DOHH2 (cell line): Measurements from ENCODE around the gene FAM124A.

Experiments
- H3F3A ChIP-seq: fragments of 200-600 bp; sonication (generic), shearing (Covaris generic); 2 replicates; pipeline ENCODE4 v1.6.0; 2016; ENCODE audit warnings: antibody characterized with exemption, mild to moderate bottlenecking; ENCODE audit not compliant: control insufficient read depth, insufficient read depth
- H3K27ac ChIP-seq: fragments of 200-600 bp; sonication (generic); 2 replicates; pipeline ENCODE4 v1.5.1; 2014; ENCODE audit warnings: low read depth, mild to moderate bottlenecking, low read length, moderate library complexity
- H3K27me3 ChIP-seq: fragments of 200-600 bp; sonication (generic); 2 replicates; pipeline ENCODE4 v1.6.1; 2014; ENCODE audit warnings: mild to moderate bottlenecking, low read length, mixed read lengths; ENCODE audit not compliant: control insufficient read depth
- H3K36me3 ChIP-seq: fragments of 200-600 bp; sonication (generic); 2 replicates; pipeline ENCODE4 v1.6.1; 2014; ENCODE audit warnings: mild to moderate bottlenecking, low read length, moderate library complexity, mixed read lengths; ENCODE audit not compliant: control insufficient read depth
- H3K4me1 ChIP-seq: fragments of 200-600 bp; sonication (generic); 2 replicates; pipeline ENCODE4 v1.6.1; 2014; ENCODE audit warnings: mild to moderate bottlenecking, low read length, mixed read lengths; ENCODE audit not compliant: control insufficient read depth
- H3K4me2 ChIP-seq: fragments of 200-600 bp; sonication (generic); 2 replicates; pipeline ENCODE4 v1.6.0; 2014; ENCODE audit warnings: mild to moderate bottlenecking, low read length, moderate library complexity
- H3K4me3 ChIP-seq: fragments of 200-600 bp; sonication (generic); 2 replicates; pipeline ENCODE4 v1.5.1; 2014; ENCODE audit warnings: mild to moderate bottlenecking, low read length, mixed read lengths
- H3K79me2 ChIP-seq: fragments of 200-600 bp; sonication (generic); 2 replicates; pipeline ENCODE4 v1.6.1; 2014; ENCODE audit warnings: mild to moderate bottlenecking, low read length, mixed read lengths; ENCODE audit not compliant: control insufficient read depth
- H3K9me2 ChIP-seq: fragments of 200-600 bp; sonication (generic); replicated peaks from 2 replicates; pipeline ENCODE4 v1.6.1; 2014; ENCODE audit warnings: mild to moderate bottlenecking, low read length, mixed read lengths; ENCODE audit not compliant: control insufficient read depth
- H3K9me3 ChIP-seq: fragments of 200-600 bp; sonication (generic); 2 replicates; pipeline ENCODE4 v1.6.1; 2014; ENCODE audit warnings: antibody characterized with exemption, low read length, mixed read lengths; ENCODE audit not compliant: control insufficient read depth, insufficient read depth
- H4K20me1 ChIP-seq: fragments of 200-600 bp; sonication (generic); 2 replicates; pipeline ENCODE4 v1.6.0; 2014; ENCODE audit warnings: low read depth, mild to moderate bottlenecking, antibody characterized with exemption, low read length, moderate library complexity; ENCODE audit not compliant: control insufficient read depth, insufficient read depth
- EZH2phosphoT487 ChIP-seq: fragments of 200-600 bp; sonication (generic); IDR thresholded peaks from 2 replicates; pipeline ENCODE4 v1.6.1; 2017; ENCODE audit warnings: borderline replicate concordance, mild to moderate bottlenecking, antibody characterized with exemption, low read length, moderate library complexity, mixed read lengths
- TF ChIP-seq, protein P1 (sequence below): fragments of 200-600 bp; sonication (generic); IDR thresholded peaks from one replicate; pipeline ENCODE4 v1.5.1; 2014; ENCODE audit warnings: antibody characterized with exemption, mild to moderate bottlenecking, low read depth, low read length; ENCODE audit not compliant: poor library complexity, severe bottlenecking

The FAM124A gene

DNA sequence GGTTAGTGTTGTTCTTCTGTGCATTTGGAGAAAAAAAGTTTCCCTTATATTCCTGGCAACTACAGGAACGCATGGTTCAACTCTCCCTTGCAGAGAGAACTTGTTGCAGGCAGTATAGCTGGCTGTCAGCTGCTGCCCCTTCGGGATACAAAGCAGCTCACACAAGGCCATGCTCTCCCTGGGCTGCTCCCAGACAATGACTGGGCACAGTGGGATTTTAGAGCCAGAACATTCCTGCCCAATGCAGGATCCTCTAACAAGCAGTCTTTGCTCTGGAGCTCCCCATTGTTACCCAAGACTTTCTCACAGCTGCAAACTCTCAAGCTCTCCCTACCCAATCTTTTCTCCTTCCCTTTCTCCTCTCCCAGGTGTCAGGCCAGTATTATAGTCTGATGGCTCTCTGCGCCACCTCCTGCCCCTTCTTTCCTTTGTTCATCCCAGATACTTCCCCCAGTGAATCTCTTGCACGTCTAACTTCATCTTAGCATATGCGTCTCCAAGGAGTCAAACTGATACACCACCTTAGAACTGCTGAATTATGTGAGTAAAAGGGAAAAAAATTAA, 89.8 kb downstream of the FAM124A start:
- Histone ChIP-seq H3K27ac (no peak overlapping the region), H3K4me2 (no peak overlapping the region), H3K36me3 (no peaks in the 10 kb centered on the region), H3K27me3 (peaks cover 16% of the 10 kb centered on the region), H4K20me1 (no peaks in the 10 kb centered on the region), H3K79me2 (no peaks in the 10 kb centered on the region), H3K4me1 (no peaks in the 10 kb centered on the region), H3K4me3 (no peak overlapping the region), H3K9me3 (no peaks in the 10 kb centered on the region), H3K9me2 (no peaks in the 10 kb centered on the region), H3F3A (no peaks in the 10 kb centered on the region)
- TF ChIP-seq, protein P1, sequence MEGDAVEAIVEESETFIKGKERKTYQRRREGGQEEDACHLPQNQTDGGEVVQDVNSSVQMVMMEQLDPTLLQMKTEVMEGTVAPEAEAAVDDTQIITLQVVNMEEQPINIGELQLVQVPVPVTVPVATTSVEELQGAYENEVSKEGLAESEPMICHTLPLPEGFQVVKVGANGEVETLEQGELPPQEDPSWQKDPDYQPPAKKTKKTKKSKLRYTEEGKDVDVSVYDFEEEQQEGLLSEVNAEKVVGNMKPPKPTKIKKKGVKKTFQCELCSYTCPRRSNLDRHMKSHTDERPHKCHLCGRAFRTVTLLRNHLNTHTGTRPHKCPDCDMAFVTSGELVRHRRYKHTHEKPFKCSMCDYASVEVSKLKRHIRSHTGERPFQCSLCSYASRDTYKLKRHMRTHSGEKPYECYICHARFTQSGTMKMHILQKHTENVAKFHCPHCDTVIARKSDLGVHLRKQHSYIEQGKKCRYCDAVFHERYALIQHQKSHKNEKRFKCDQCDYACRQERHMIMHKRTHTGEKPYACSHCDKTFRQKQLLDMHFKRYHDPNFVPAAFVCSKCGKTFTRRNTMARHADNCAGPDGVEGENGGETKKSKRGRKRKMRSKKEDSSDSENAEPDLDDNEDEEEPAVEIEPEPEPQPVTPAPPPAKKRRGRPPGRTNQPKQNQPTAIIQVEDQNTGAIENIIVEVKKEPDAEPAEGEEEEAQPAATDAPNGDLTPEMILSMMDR: no peak

DNA sequence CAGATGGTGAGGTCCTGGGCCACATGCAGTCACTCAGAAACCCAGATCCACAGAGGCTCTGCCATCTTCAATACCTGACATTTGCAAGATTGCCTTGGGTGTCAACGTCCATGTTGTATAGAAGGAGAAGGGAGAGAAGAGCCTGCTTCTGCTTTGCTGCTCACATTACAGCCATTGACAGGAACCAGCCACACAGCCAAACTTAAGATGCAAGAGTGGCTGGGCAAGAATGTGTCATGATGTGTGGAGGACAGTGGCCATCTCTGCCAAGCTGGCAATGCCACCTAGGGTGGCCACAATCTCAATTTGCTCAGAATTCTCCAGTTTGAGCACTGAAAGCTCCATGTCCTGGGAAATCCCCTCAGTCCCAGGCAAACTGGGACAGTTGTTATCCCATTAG, 91.4 kb downstream of the FAM124A start:
- H3K4me2 ChIP-seq: no peak overlapping the region
- no peak overlapping the region for H3K27ac ChIP-seq
- no peaks in the 10 kb centered on the region for H3F3A ChIP-seq
- no peaks in the 10 kb centered on the region for H3K9me2 ChIP-seq
- no peaks in the 10 kb centered on the region for H3K9me3 ChIP-seq
- H3K4me3 ChIP-seq: no peak overlapping the region
- no peaks in the 10 kb centered on the region for H4K20me1 ChIP-seq
- no peaks in the 10 kb centered on the region for H3K4me1 ChIP-seq
- H3K79me2 ChIP-seq: no peaks in the 10 kb centered on the region
- no peaks in the 10 kb centered on the region for H3K36me3 ChIP-seq
- TF ChIP-seq, protein P1: no peak
- no peak for TF ChIP-seq EZH2phosphoT487
- H3K27me3 ChIP-seq: peaks cover 15% of the 10 kb centered on the region

DNA sequence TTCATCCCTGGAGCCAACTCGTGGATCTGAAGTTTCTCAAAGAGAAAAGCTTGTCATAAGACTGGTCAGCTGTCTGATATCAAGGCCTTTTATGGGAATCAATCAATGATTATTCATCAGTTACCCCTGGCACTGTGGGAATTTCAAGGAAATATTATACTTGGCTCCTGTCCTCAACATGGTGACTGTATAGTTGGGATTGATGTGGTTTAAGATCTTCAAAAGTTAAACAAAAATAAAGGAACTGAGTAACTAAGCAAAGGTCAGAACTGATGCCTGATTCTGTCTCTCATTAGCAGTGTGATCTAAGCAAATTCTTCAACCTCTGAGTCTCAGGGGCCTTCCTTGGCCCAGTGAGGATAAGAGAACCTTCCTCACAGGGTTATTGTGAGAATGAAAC, 95.1 kb downstream of the FAM124A start:
- H3K27me3 ChIP-seq: peaks cover 2% of the 10 kb centered on the region; the same call in 1 of the 2 replicates
- no peaks in the 10 kb centered on the region for H3K9me2 ChIP-seq
- no peaks in the 10 kb centered on the region for H4K20me1 ChIP-seq
- no peaks in the 10 kb centered on the region for H3K36me3 ChIP-seq
- TF ChIP-seq EZH2phosphoT487: no peak
- TF ChIP-seq, protein P1: no peak
- no peaks in the 10 kb centered on the region for H3K9me3 ChIP-seq
- H3K27ac ChIP-seq: no peak overlapping the region
- H3K4me2 ChIP-seq: no peak overlapping the region
- H3F3A ChIP-seq: no peaks in the 10 kb centered on the region
- no peaks in the 10 kb centered on the region for H3K4me1 ChIP-seq
- no peaks in the 10 kb centered on the region for H3K79me2 ChIP-seq
- H3K4me3 ChIP-seq: no peak overlapping the region
